ENCODE measurements around the gene KRTAP9-4. TPM values are rescaled to one million over a fixed set of nuclear protein-coding genes. Genes with fewer than 3 reads are reported as not detected.

KRTAP9-4 gene
- total RNA-seq, 1 experiment from 2014 or later, result not detected

- TF ChIP-seq JUND (IDR thresholded peaks at IDR 0.05), result no peak
- no peak for TF ChIP-seq ELF1 (IDR thresholded peaks at IDR 0.05; ENCODE audit: borderline replicate concordance, low read depth)
- TF ChIP-seq, protein P1, sequence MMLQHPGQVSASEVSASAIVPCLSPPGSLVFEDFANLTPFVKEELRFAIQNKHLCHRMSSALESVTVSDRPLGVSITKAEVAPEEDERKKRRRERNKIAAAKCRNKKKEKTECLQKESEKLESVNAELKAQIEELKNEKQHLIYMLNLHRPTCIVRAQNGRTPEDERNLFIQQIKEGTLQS (IDR thresholded peaks at IDR 0.05), result no peak
- TF ChIP-seq, protein P2, sequence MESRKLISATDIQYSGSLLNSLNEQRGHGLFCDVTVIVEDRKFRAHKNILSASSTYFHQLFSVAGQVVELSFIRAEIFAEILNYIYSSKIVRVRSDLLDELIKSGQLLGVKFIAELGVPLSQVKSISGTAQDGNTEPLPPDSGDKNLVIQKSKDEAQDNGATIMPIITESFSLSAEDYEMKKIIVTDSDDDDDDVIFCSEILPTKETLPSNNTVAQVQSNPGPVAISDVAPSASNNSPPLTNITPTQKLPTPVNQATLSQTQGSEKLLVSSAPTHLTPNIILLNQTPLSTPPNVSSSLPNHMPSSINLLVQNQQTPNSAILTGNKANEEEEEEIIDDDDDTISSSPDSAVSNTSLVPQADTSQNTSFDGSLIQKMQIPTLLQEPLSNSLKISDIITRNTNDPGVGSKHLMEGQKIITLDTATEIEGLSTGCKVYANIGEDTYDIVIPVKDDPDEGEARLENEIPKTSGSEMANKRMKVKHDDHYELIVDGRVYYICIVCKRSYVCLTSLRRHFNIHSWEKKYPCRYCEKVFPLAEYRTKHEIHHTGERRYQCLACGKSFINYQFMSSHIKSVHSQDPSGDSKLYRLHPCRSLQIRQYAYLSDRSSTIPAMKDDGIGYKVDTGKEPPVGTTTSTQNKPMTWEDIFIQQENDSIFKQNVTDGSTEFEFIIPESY (IDR thresholded peaks at IDR 0.05; ENCODE audit: extremely low read depth, insufficient replicate concordance, low read length), result no peak
- TF ChIP-seq MAX (IDR thresholded peaks at IDR 0.05), result no peak
- TF ChIP-seq SIN3A (IDR thresholded peaks at IDR 0.05; ENCODE audit: low read depth), result no peak
- TF ChIP-seq CEBPB (IDR thresholded peaks at IDR 0.05; ENCODE audit: low read depth), result no peak
- no peak for TF ChIP-seq ZFX (IDR thresholded peaks at IDR 0.05)
- TF ChIP-seq CBX3 (IDR thresholded peaks at IDR 0.05; ENCODE audit: low read depth), result no peak
- TF ChIP-seq ZNF274 (IDR thresholded peaks at IDR 0.05; ENCODE audit: low read depth, low read length), result no peak
- TF ChIP-seq, protein P3, sequence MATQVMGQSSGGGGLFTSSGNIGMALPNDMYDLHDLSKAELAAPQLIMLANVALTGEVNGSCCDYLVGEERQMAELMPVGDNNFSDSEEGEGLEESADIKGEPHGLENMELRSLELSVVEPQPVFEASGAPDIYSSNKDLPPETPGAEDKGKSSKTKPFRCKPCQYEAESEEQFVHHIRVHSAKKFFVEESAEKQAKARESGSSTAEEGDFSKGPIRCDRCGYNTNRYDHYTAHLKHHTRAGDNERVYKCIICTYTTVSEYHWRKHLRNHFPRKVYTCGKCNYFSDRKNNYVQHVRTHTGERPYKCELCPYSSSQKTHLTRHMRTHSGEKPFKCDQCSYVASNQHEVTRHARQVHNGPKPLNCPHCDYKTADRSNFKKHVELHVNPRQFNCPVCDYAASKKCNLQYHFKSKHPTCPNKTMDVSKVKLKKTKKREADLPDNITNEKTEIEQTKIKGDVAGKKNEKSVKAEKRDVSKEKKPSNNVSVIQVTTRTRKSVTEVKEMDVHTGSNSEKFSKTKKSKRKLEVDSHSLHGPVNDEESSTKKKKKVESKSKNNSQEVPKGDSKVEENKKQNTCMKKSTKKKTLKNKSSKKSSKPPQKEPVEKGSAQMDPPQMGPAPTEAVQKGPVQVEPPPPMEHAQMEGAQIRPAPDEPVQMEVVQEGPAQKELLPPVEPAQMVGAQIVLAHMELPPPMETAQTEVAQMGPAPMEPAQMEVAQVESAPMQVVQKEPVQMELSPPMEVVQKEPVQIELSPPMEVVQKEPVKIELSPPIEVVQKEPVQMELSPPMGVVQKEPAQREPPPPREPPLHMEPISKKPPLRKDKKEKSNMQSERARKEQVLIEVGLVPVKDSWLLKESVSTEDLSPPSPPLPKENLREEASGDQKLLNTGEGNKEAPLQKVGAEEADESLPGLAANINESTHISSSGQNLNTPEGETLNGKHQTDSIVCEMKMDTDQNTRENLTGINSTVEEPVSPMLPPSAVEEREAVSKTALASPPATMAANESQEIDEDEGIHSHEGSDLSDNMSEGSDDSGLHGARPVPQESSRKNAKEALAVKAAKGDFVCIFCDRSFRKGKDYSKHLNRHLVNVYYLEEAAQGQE (IDR thresholded peaks at IDR 0.05; ENCODE audit: low read depth), result no peak
- no peak for TF ChIP-seq EGR1 (IDR thresholded peaks at IDR 0.05; ENCODE audit: low read depth)
- no peak for TF ChIP-seq POLR2AphosphoS5 (IDR thresholded peaks at IDR 0.05; ENCODE audit: low read depth, low read length)
- H2AFZ ChIP-seq (ENCODE audit: low read depth, low read length, poor library complexity, severe bottlenecking), result no peak overlapping the region
- no peak overlapping the region for H3K27ac ChIP-seq (ENCODE audit: low read depth, low read length)
- H3K27me3 ChIP-seq (ENCODE audit: insufficient read depth, low read length), result no peaks in the 10 kb centered on the region
- H3K9ac ChIP-seq (ENCODE audit: low read length), result no peak overlapping the region
- H4K20me1 ChIP-seq (ENCODE audit: insufficient read depth), result no peaks in the 10 kb centered on the region
- POLR2A ChIA-PET, result no interaction called here
- no peaks in the 10 kb centered on the region for H3K36me3 ChIP-seq (ENCODE audit: control insufficient read depth in 1 of 2, insufficient read depth in 2 of 2, low read length in 2 of 2)
- H3K4me1 ChIP-seq (ENCODE audit: control insufficient read depth in 1 of 2, insufficient read depth in 2 of 2, low read length in 2 of 2), result no peaks in the 10 kb centered on the region
- no peak overlapping the region for H3K4me3 ChIP-seq (replicated peaks in 1 of 2; ENCODE audit: low read depth in 1 of 2, low read length in 2 of 2)
- no peaks in the 10 kb centered on the region for H3K79me2 ChIP-seq (ENCODE audit: insufficient read depth, low read length)
- intact Hi-C loops (cut with micrococcal nuclease), result no loop called here
- CTCF ChIA-PET, result no interaction called here
- no peaks in the 10 kb centered on the region for H3K9me3 ChIP-seq (ENCODE audit: control insufficient read depth in 1 of 2, insufficient read depth in 1 of 2, low read depth in 1 of 2, low read length in 2 of 2)
- H3K9me2 ChIP-seq (ENCODE audit: insufficient read depth), result no peaks in the 10 kb centered on the region
- DNase-seq (ENCODE audit: low read depth, low spot score), result no peak
- no peak for ATAC-seq
- RAD21 ChIA-PET (ENCODE audit: low non-redundant PET in 1 of 2, low total read pairs in 2 of 2, uncharacterized antibody in 2 of 2, unreplicated experiment in 2 of 2), result no interaction called here
- H3K4me2 ChIP-seq (ENCODE audit: low read length), result no peak overlapping the region
- BruUV-seq (replicated peaks), result no TSS peak
Measured at GRCh38 chr17:41223821-41224220, 25.7 kb upstream of the KRTAP9-4 start.

Data from HCT116 (cell line).